Brain microvascular endothelial cell (primary cell): Measurements from ENCODE around the gene ANKRD39.

Experiments
- DNase-seq: peaks from one replicate; pipeline ENCODE4 v3.0.0-alpha.2; 2020
- H3K27ac ChIP-seq: fragments of 250-450 bp; sonication (Bioruptor Pico); 2 replicates; pipeline ENCODE4 v1.5.1; 2020; ENCODE audit warnings: mild to moderate bottlenecking, moderate library complexity
- H3K27me3 ChIP-seq: fragments of 250-450 bp; sonication (Bioruptor Pico); replicated peaks from 2 replicates; pipeline ENCODE4 v1.5.1; 2020; ENCODE audit warnings: mild to moderate bottlenecking
- H3K36me3 ChIP-seq: fragments of 250-450 bp; sonication (Bioruptor Pico); replicated peaks from 2 replicates; pipeline ENCODE4 v1.5.1; 2020; ENCODE audit warnings: mild to moderate bottlenecking
- H3K4me3 ChIP-seq: 2 replicates; pipeline ENCODE4 v1.5.1; 2011; ENCODE audit warnings: low read depth, mild to moderate bottlenecking, control low read depth, low read length, moderate library complexity
- CTCF ChIP-seq: IDR thresholded peaks from 2 replicates; pipeline ENCODE4 v1.5.1; 2011; ENCODE audit warnings: low read depth, mild to moderate bottlenecking, moderate library complexity, low read length, control low read depth, inconsistent platforms; ENCODE audit errors: missing control alignments
- in situ Hi-C: cut with HindIII; loops from 2 replicates; pipeline ENCODE4 v1.10.0; 2017; ENCODE audit warnings: low sequenced_read_pairs, low pct_ligation_motif_present

Gene ANKRD39

GRCh38 chr2:96819876-96820511, 37.8 kb downstream of the ANKRD39 start:
- DNase-seq: no peak
- Histone ChIP-seq H3K4me3 (no peak overlapping the region), H3K27me3 (no peaks in the 10 kb centered on the region), H3K36me3 (no peaks in the 10 kb centered on the region), H3K27ac (no peak overlapping the region)
- no peak for TF ChIP-seq CTCF
- in situ Hi-C loops: no loop called here

DNA sequence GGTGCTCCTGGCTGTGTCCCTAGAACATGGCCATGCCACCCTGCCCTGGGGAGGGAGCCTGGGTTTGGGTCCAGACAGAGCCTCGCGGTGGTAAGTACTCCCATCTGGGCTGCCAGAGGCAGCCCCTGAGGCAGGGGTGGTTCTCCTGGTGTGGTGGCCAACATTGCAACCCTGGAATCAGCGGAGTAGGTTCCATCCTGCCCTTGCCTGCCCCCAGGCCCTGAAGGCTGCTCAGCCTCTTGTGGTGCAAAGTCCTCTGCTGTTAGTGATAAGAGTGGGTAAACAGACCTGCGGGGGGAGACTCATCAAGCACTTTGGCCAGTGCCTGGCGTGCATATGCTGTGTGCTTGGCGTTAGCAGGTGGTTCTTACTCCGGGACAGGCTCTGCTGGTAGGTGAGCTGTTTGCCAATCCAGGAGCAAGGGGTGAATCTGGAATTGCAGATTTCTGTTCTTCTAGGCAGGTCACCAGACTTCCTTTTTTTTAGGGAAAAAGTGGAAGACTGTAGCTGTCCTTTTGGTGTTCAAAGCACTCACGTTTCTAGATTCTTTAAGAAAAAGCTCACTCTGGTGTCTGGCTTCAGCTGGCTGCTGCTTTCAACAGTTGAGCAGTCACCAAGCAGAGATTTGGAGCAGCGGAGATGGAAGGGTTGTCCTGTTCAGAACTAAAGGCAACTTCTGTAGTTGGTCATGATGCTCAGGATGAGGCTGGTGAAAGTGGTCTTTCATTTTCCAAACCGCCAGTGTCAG, 38.5 kb downstream of the ANKRD39 start:
- in situ Hi-C loops: no loop called here
- Histone ChIP-seq H3K36me3 (no peaks in the 10 kb centered on the region), H3K27me3 (no peaks in the 10 kb centered on the region), H3K4me3 (no peak overlapping the region), H3K27ac (no peak overlapping the region)
- TF ChIP-seq CTCF: no peak
- DNase-seq: no peak

DNA sequence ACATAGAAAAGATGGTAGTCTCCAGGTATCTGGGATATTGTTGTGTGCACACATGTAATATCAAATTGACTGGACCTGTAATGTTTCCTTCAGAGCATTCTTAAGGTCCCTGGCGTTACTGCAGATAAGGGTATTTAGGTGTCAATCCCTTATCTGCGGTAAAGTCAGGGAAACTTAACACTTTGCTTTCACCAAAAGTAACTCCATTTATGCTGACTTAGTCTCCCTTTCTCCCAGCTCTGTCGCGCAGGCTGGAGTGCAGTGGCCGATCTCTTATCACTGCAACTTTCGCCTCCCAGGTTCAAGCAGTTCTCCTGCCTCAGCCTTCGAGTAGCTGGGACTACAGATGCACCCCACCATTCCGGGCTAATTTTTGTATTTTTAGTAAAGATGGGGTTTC, 39.9 kb downstream of the ANKRD39 start:
- DNase-seq: no peak
- no peak for TF ChIP-seq CTCF
- Histone ChIP-seq H3K27me3 (no peaks in the 10 kb centered on the region), H3K4me3 (no peak overlapping the region), H3K27ac (no peak overlapping the region), H3K36me3 (no peaks in the 10 kb centered on the region)
- in situ Hi-C loops: no loop called here

GRCh38 chr2:96816836-96817702, 40.7 kb downstream of the ANKRD39 start:
- no peak for TF ChIP-seq CTCF
- H3K4me3 ChIP-seq: peak overlapping the region; percentile 63
- H3K27ac ChIP-seq: no peak overlapping the region
- no peaks in the 10 kb centered on the region for H3K36me3 ChIP-seq
- in situ Hi-C loops: no loop called here
- DNase-seq: peak; percentile 9
- H3K27me3 ChIP-seq: no peaks in the 10 kb centered on the region

- Histone ChIP-seq H3K27ac (peak within 1 kb of the TSS; percentile 33), H3K27me3 (no peaks in the 10 kb centered on the region), H3K4me3 (peak within 1 kb of the TSS; percentile 63), H3K36me3 (no peaks in the 10 kb centered on the region)
- DNase-seq: peak; percentile 86
- peak; percentile 56 for TF ChIP-seq CTCF
- in situ Hi-C loops: no loop called here
Observed at GRCh38 chr2:96816127-96816835, 41.5 kb downstream of the ANKRD39 start, which contains the start of gene CNNM3. TSS of gene CNNM3 (plus strand) at chr2:96816268. CDS start at chr2:96816278, 10 bp downstream.
